PC-3 (cell line): Measurements from ENCODE around the gene MOB3A.

Source experiments
- CTCF ChIP-seq: fragments of 300-600 bp; sonication (generic); conservative IDR thresholded peaks from 2 replicates; pipeline ENCODE4 v1.5.1; 2017; ENCODE audit warnings: antibody characterized with exemption, low read depth, mild to moderate bottlenecking, low read length
- EZH2 ChIP-seq: fragments of 300-600 bp; sonication (generic); IDR thresholded peaks from one replicate; pipeline ENCODE4 v1.6.1; 2017; ENCODE audit warnings: antibody characterized with exemption, mild to moderate bottlenecking, low read length; ENCODE audit not compliant: unreplicated experiment
- EZH2phosphoT487 ChIP-seq: fragments of 300-600 bp; sonication (generic); IDR thresholded peaks from 2 replicates; pipeline ENCODE4 v1.6.1; 2018; ENCODE audit warnings: mild to moderate bottlenecking, antibody characterized with exemption, low read length, borderline replicate concordance

- TF ChIP-seq CTCF (no peak), EZH2 (no peak), EZH2phosphoT487 (no peak)
Observed at GRCh38 chr19:2097203-2097885, 1.2 kb upstream of the MOB3A start.
